NCI-H1694 treated with DMSO at 0.1 percent for 48 hours (cell line): ENCODE results near the gene HHAT.

Source experiments
- DNase-seq: peaks from one replicate; lab custom pipeline; 2025; lab: John Stamatoyannopoulos, UW

HHAT gene

DNA sequence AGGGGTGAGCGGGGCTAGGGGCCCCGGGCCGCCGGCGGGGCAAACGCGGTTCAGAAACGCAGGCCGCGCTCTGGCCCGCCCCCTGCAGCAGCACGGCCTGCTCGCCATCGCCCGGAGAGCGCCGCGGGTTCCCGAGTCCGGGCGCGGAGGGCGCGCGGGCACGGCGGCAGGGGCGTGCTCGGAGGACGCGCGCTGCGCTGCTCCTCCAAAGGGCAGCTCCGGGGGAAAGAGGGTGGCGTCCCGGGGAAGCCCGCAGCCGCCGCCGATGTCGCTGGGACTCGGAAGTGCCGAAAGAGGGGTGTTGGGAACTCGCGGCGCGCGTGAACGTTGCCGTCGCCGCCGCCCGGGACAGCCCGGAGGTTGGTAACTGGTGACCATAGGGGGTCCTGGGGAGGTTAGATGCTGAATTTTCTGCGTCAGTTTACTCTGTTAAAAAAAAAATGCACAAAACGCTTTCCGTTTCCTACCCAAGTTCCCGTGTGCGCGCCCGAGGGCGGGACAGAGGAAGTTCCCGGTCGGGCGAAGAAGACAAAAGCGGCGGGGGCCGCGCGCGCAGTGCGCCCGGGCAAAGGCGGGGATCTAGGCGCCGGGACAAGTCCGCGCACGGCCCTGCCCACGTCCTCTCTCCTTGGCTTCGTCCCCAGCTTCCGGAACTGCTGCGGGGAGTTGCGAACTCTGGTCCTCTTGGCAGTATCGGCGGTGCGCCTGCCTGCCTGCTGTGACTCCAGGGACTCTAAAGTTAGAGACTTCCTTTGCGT is at the start of gene HHAT:
Gene HHAT, plus strand, starts transcription at position 157 of the 758 bp plus-strand sequence. CDS start 20,074 bp downstream, outside the sequence.
- peak; percentile 78 for DNase-seq

DNA sequence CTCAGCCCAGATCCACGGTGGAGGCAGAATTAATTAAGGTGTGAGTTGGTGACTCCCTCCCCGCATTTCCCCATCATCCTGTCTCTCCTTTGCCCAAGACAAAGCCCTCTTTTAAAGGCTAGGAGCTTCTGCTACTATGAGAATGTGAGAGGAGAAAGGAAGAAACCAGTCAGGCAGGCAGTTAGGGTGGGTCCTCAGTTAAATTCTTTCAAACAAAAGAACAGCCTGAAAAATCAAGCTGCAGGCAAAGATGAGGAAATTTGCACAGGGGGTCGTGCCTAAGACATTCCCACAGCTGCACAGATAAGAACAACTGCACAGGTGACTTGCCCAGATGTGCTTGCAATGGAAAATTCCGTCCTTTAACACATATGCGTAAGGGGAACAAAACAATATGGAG is 48.5 kb upstream of the HHAT start:
- DNase-seq: no peak

DNA sequence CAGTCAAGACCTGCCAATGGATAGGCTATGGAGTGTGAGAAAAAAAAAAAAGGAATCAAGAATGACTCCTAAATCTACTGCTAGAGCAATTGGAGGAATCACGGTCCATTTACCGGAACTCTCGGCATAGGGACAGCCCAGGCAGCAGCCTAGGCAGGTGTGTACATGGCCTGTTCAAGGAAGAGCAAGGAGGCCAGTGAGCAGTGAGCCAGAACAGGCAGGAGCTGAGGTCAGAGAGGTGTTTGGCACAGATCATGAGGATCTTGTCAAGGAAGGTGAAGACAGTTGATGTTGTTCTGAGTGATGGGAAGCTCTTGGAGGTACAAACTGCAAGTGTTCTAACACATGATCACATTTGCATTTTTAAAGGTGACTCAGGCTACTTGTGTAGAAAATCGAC is 40.6 kb upstream of the HHAT start:
- no peak for DNase-seq

DNA sequence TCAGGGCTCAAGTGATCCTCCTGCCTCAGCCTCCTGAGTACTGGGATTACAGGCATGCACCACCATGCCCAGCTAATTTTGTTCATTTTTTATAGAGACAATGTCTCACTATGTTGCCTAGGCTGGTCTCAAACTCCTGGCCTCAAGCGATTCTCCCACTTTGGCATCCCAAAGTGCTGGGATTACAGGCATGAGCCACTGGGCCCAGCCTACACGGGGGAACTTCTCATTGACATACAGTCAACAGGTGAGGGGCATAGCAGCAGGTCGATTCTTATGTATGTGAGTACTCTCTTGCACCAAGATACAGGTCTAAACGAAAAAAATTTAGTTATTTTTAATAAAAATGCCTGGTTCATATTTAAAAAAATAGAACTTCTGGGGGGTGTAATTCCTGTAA is 39.5 kb upstream of the HHAT start:
- DNase-seq: no peak

DNA sequence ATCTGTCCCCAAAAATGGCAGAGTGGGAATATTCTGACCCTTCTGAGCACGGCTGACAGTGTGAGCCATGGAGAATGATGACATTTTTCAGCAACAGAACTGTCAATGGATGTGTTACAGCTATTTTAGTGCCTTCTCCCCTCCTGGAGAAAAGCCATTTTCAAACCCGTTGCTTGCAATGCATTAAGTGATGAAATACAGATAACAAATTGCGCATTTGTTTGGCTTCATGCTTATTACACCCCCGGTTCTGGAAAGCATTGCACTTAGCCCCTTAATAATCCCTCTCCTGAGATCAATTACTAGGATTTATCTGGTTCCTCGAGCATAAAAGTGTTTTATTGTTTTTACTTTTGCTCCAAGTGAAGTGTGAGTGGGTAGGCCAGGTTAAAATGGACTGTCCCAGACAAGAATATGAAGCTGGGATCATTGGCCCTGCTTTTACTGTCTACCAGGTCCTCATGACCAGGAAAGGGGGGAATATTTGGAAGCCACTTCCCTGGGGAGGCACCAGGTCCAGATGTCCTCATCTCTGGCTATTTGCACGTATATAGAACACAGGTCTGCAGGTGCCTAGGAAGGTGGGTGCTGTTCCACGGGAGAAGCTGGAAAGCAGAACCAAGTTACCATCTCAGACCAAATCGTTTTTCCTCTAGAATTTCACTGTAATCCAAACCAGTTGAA is 37.5 kb upstream of the HHAT start:
- no peak for DNase-seq

DNA sequence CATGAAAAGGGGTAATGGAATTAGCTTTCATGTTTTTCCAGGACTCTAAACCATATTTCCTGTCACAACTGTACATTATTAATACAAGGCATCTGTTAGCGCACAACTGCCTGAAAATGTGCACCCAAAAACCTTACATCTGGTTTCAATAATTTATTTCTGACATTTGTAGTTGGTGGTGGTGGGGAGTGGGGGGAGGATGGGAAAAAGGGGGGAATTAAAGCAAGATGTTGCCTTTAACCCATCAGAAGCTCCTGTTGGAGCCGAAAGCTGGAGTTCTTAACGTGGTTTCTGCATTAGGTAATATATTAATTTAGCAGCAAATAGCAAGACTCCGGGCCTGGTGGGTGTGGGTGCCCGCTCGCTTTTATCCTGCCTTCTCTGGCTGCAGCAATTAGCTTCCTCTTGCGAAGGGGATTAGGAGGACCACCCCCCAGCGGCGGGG is 36.9 kb upstream of the HHAT start:
- no peak for DNase-seq

DNA sequence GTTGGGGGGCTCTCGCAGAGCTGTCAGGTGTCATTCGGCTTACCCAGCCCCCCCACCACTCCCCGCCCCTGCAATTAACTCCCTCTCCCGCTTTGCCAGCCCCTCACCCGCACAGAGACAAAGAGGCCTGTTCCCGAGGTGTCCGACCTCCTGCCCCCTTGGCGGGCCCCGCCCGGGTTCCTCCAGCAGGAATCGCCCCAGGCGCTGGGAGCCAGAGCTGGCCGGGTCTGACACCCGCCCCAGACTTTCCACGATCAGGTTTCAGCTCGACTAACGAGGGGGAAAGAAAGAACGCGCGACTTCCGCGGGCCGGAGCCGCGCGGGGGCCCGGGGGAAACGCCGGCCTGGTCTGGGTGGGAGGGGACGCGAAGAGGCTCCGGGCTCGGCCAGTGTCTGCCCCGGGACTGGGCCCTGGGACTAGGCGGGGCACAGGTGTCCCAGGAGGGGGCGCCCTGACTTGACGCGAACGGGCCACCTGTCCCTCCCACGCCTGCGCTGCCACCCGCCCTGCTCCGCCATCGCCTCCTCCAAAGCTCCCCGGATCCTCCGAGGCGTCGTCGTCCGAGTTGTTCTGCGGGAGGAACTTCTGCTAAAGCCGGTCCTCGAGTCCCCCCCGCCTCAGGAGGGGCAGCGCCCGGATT is 36.4 kb upstream of the HHAT start:
- DNase-seq: peak; percentile 17

DNA sequence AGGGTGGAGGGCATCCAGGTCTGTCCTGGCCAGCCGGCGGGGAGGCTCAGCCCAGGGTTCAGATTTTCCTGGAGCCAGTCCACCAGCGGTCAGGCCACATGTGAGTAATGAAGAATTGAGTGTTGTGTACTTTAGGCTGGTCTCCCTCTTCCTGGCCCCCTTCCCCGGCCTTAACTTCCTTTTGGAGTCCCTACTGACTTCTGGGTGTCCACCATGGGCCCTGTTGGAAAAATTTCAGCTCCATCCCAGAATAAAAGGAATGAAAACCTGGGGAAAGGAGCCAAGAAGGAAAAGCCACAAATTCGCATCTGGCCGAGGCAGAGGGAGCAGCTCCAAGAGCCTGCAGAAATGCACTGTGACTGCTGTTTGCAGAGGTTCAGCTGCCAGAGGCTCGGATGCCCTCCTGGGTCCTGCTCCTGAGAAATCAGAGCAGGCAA is 35.5 kb upstream of the HHAT start:
- DNase-seq: no peak

DNA sequence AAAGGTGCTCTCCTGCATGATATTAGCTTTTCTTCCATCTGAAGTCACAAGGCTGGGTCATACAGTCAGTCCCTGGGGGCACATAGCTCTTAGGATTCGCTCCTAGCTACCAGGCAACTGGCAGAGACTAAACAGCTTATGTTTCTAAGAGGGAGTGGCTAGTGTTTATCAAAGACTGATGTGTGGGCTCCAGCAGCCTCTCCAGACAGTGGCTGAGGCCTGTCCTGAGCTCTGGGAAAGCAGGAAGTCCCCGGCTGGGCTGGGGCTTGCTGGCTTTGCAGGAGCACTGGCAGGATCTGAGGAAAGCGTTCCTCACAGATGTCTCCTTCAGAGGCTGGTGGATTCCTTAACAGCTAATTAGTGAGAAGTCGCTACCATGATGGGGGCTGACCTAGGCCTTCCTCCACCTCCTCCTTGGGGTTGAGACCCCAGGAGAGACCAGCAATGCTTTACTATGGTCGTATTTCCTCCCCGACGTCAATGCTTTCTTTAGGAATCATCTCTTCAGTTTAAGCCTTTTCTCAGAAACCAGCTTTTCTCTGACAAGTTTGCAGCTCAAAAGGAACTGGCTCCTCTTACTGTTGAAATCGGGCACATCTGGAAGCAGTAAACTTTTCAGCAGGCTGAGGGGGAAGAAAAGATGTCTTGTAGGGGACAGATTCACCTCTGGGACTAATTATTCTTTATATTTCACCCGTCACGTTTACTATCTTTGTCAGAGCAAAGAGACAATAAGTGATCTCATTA is 33.5 kb upstream of the HHAT start:
- DNase-seq: no peak

DNA sequence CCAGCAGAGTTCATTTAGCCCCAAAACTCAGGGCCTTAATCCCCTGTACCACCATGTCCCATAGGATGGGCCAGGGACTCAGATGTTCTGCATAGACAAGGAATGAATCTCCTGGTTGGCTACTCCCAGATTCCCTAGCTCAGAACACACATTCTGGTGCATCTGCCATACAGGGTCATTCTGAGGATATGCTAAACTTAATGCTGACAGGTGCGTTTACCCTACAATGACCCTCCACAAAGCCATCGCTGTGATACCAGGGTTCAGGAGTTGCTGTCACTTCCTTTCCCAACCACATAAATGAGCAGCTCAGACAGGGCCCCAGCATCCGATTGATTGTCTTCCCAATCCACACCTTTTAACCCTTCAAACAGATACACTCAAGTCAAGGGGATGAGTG is 32.0 kb upstream of the HHAT start:
- no peak for DNase-seq

DNA sequence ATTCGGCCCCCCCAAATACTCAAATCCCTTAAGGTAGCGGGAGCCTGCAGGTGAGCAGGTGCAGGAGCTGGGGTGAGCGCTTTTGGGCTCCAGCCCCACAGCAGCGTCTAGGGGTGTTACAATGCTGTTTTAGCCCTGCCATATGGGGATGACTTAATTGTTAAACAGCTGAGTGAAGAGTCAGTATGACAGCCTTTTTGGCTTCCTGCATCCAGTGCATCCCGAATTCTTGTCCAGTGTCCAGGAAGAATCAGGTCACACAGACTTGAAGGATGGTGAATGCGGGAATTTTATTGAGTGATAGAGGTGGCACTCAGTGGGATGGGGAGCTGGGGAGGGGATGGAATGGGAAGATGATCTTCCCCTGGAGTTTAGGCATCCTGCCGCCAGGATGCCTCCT is 30.4 kb upstream of the HHAT start:
- DNase-seq: no peak

DNA sequence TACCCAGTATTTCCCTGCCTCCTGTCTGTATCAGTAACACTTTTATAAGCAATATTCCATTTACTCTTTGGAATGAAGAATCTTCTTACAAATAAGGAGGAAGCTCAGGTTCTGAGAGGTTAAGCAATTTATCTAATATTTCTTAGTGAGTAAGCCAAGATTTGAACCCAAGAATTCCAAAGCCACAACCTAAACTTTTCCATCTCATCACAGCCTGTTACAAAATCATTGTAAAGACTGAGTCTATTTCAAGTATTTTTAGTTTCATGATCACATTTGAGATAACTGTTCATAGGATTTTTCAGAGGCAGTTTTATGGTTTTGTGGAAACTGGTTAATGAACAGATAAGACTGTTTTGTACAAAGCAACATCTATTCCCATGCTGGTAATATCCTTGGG is 29.8 kb upstream of the HHAT start:
- DNase-seq: no peak

DNA sequence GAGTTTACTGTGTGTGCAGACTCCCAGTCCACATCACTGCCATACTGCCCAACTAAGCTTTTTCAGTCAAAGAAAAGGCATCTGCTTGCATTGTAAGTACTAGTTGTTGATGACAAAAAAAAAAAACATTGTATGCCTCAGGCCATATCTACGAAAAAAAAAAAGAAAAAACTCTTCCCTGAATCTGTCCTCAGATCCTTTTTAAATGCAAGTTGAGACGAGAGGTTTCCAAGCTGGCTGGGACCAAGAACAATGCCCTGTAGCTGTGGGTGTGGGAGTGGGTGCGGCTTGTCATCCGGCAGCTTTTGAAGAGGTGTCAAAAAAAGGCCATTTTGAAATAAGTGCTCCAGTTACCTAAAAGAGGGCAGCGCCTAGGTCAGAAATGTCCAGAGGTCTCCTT is 29.2 kb upstream of the HHAT start:
- no peak for DNase-seq

DNA sequence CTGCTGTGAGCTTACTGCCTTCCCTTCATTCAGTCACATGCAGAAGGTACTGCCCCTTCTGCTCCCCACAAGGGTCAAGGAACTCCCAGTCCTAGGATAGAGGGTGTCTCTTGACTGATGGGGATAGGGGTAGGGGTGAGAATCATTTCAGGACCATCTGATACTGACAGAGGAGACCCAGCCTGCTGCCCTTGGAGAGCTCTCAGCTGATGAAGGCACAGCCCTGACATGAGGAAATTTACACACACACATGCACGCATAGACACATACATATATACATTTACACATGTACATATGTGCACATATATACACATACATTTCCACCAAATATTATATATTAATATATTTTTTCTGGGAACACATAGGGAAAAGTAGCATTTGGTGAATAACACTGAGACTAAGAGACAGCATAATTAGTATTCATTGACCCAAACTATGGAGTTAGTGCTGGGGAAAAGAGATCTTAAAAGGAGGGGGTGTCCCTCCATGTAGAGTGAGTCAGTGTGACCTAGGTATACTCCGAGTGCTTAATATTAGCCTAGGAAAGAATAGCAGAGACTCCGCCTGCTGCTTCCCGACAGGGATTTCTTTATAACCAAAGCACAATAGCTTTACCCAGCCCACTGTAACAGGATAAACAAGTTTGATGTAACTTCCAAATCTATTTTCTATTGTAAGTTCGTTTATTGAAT is 27.6 kb upstream of the HHAT start:
- DNase-seq: no peak

DNA sequence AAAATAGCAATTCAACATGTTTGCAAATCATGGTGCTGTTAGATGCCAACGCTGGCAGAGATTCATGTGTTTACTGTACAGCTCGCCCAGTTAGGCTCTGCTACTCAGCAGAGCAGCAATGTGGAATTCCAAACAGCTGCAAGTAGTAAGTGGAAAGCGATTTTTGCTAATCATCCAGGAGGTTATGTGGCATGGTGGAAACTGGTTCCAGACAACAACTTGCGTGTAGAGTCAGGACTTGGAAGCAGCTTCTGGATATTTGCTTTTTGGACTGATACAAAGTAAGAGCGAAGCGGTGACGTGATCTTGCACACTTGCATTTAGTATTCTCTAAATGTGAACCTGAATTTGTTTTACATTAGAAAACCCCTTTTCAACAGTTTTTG is 27.1 kb upstream of the HHAT start:
- DNase-seq: peak; percentile 58

DNA sequence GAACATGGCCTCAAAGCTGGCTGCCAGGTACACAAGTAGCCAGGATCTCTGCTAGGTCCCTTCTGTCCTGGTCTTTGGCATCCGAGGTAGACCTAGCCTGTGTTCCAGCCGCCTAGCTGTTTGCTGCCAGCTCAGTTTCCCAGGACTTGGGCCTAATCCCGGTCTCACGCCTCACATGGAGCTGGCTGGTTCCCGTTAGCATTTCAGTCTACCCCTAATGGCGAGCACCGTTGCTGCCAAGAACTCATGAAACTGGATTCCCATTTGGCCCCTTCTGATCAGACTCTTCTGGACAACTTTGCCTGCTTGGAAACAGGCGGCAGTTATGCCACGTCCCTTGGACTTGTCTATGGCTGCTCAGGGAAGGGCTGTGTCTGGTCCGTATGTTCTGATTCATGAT is 26.2 kb upstream of the HHAT start:
- no peak for DNase-seq

DNA sequence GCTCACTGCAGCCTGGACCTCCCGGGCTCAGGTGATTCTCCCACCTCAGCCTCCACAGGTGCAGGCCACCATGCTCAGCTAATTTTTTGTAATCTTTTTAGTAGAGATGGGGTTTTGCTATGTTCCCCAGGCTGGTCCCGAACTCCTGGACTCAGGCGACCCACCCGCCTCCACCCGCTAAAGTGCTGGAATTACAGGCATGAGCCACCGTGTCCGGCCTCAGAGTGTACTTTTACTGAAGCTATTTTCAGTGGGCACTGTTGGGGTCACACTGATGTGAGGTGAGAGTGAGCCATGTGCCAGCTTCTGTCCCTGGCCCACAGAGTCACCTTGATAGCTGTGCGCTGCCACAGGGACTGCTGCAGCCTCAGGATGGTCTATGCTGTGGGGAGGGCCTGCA is 25.3 kb upstream of the HHAT start:
- DNase-seq: no peak

DNA sequence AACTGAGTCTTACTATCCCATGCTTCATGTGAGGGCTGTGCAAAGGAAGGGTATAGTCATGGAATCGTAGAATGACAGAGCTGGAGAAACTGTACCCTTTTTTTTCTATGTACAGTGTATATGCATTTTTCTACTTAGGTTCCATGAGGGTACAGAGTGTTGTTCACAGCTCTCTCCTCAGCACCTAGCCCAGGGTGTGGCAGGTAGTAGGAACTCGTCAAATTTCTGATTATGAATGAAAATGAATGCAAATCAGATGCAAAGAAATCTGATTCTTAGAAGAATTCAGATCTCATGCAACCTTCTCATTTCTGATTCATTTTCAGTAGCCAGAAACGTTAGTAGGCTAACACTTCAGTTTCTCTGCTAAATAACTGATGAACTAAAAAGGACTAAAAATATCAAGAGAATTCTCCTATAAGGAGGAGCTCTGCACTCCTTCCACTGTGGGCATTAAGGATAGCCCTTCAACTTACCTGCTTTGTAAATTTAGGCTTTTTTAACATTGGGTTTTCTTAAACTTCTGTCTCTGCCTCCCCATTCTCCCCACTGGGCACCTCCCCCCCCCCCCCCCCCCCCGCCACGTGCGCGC is 18.0 kb upstream of the HHAT start:
- no peak for DNase-seq

DNA sequence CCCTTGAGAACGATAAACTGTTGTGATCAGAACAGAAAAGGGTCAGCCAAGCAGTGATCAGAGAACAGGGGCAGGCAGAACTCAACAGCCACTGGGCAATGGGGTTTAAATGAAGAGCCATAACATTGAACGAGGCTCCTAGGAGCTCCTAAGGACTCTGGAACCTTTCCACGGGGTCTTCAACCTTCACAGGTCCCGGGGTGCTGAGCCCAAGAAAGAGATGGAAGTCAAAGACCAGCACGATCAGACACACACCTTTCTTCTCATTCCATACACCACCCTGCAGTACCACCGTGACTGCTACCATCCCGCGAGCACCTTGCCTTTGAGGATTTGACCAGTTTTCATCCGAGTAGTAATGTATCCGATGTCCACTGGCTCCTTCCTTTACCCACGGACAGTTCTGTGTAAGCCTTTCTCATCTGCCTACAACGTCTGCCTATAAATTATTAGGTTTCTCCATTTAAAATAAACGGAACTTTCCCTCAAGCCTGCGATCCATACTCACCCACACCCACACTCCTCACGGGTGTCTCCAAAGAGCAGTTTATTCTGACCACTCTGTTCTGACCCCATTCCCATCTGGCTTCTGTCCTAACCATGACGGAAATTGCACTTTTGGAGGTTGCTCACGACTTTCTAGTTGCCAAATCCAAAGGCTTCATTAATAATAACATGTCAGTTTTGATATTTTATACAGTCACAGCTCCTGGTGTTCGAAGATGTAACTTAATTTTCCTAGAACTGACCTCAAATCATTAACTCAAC is 16.8 kb upstream of the HHAT start:
- no peak for DNase-seq

DNA sequence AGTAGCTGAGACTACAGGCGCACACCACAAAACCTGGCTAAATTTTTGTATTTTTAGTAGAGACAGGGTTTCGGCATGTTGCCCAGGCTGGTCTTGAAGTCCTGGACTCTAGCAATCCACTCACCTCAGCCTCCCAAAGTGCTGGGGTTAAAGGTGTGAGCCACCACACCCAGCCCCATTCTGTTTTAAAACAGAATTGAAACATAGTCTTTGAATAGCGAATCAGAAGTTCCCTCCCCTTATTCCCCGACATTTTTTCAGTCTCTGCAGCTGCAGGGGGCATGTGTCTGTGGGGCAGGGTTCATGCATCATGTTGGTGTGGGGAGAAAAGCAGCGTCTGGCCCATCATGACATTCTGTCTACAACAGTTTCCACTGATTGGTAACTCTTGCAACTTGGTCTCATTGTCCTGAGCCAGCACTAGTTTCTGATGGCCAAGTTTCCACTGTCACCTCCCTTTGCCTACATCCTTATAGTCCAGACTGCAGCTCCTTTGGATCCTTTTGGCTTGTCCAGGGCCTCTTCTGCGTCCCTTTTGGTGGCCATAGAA is 15.6 kb upstream of the HHAT start:
- no peak for DNase-seq
